IMR-90 (cell line): ENCODE measurements around the gene C1orf167.

Experiments
- BHLHE40 ChIP-seq: fragments of 150-350 bp; IDR thresholded peaks from 2 replicates; pipeline ENCODE4 v1.6.1; 2016; ENCODE audit warnings: mild to moderate bottlenecking, low read depth, low read length
- CTCF ChIP-seq: conservative IDR thresholded peaks from 2 replicates; pipeline ENCODE4 v1.5.1; 2012; ENCODE audit warnings: mild to moderate bottlenecking, low read depth, low read length, improper control_type of control experiment
- MXI1 ChIP-seq: IDR thresholded peaks from 2 replicates; pipeline ENCODE4 v1.6.1; 2012; ENCODE audit warnings: low read depth, mild to moderate bottlenecking, low read length, moderate library complexity, borderline replicate concordance
- NFE2L2 ChIP-seq: fragments of 150-350 bp; IDR thresholded peaks from 2 replicates; pipeline ENCODE4 v1.6.1; 2016; ENCODE audit warnings: low read depth, mild to moderate bottlenecking, low read length
- POLR2A ChIP-seq: IDR thresholded peaks from 2 replicates; pipeline ENCODE4 v1.6.1; 2012; ENCODE audit warnings: mild to moderate bottlenecking, low read depth, low read length
- RAD21 ChIP-seq: IDR thresholded peaks from 2 replicates; pipeline ENCODE4 v1.6.1; 2012; ENCODE audit warnings: low read length, improper control_type of control experiment
- RFX5 ChIP-seq: IDR thresholded peaks from 2 replicates; pipeline ENCODE4 v1.8.0; 2012; ENCODE audit warnings: low read depth, mild to moderate bottlenecking, low read length, moderate library complexity
- SMC3 ChIP-seq: fragments of 150-350 bp; IDR thresholded peaks from 2 replicates; pipeline ENCODE4 v1.6.1; 2016; ENCODE audit warnings: low read depth, mild to moderate bottlenecking, antibody characterized with exemption, low read length, moderate library complexity

- TF ChIP-seq NFE2L2 (no peak), CTCF (no peak), RAD21 (no peak), BHLHE40 (no peak), MXI1 (no peak), POLR2A (no peak), RFX5 (no peak), SMC3 (no peak)
Observed at GRCh38 chr1:11792106-11792505, 30.1 kb downstream of the C1orf167 start.
